Osteocyte (in vitro differentiated cells): ENCODE data around the gene TBC1D8B. TPM values are rescaled to one million over a fixed set of nuclear protein-coding genes. Genes with fewer than 3 reads are reported as not detected.
"Not testable (repeated sequence)": the region's sequence is repeated elsewhere in the genome, so short reads cannot be mapped to it uniquely, and the experiment has no call there.

Experiments used
- DNase-seq: peaks from one replicate; pipeline ENCODE4 v3.0.0; 2021; ENCODE audit warnings: mixed read lengths; ENCODE audit not compliant: unreplicated experiment; ENCODE audit errors: extremely low spot score
- H3K27ac Mint-ChIP-seq: one replicate; pipeline ENCODE4 v1.8.0; 2021; ENCODE audit warnings: mild to moderate bottlenecking, mixed read lengths; ENCODE audit not compliant: unreplicated experiment
- H3K27me3 Mint-ChIP-seq: one replicate; pipeline ENCODE4 v1.8.0; 2021; ENCODE audit warnings: mixed read lengths; ENCODE audit not compliant: unreplicated experiment
- H3K36me3 Mint-ChIP-seq: one replicate; pipeline ENCODE4 v1.8.0; 2021; ENCODE audit warnings: mixed read lengths; ENCODE audit not compliant: unreplicated experiment
- H3K4me1 Mint-ChIP-seq: one replicate; pipeline ENCODE4 v1.8.0; 2021; ENCODE audit warnings: mixed read lengths; ENCODE audit not compliant: unreplicated experiment
- H3K4me3 Mint-ChIP-seq: one replicate; pipeline ENCODE4 v1.8.0; 2021; ENCODE audit warnings: mild to moderate bottlenecking, moderate library complexity, mixed read lengths; ENCODE audit not compliant: unreplicated experiment
- H3K9me3 Mint-ChIP-seq: one replicate; pipeline ENCODE4 v1.8.0; 2021; ENCODE audit warnings: mixed read lengths; ENCODE audit not compliant: unreplicated experiment
- total RNA-seq: library from RNA; stranded (reverse); gene quantifications from 2 replicates; pipeline ENCODE4 v1.2.1, GENCODE V29; 2021
- TF ChIP-seq, protein P1 (sequence below): fragments of 200-600 bp; sonication (generic); IDR thresholded peaks from 2 replicates; pipeline ENCODE4 v1.5.0; 2021; ENCODE audit warnings: antibody characterized with exemption, mild to moderate bottlenecking, moderate library complexity

The TBC1D8B gene
- total RNA-seq, 1 donor from 2014 or later: 11.0 TPM

GRCh38 chrX:106862972-106863688 lies 60.7 kb downstream of the TBC1D8B start:
- no peak for DNase-seq
- H3K4me1 Mint-ChIP-seq: no peaks in the 10 kb centered on the region
- no peaks in the 10 kb centered on the region for H3K27me3 Mint-ChIP-seq

GRCh38 chrX:106863697-106864096 lies 61.2 kb downstream of the TBC1D8B start:
- no peak for DNase-seq
- Mint-ChIP-seq H3K36me3 (peaks cover 5% of the 10 kb centered on the region), H3K9me3 (peaks cover 10% of the 10 kb centered on the region), H3K27ac (no peak overlapping the region), H3K27me3 (no peaks in the 10 kb centered on the region), H3K4me1 (no peaks in the 10 kb centered on the region), H3K4me3 (no peak overlapping the region)
- TF ChIP-seq, protein P1, sequence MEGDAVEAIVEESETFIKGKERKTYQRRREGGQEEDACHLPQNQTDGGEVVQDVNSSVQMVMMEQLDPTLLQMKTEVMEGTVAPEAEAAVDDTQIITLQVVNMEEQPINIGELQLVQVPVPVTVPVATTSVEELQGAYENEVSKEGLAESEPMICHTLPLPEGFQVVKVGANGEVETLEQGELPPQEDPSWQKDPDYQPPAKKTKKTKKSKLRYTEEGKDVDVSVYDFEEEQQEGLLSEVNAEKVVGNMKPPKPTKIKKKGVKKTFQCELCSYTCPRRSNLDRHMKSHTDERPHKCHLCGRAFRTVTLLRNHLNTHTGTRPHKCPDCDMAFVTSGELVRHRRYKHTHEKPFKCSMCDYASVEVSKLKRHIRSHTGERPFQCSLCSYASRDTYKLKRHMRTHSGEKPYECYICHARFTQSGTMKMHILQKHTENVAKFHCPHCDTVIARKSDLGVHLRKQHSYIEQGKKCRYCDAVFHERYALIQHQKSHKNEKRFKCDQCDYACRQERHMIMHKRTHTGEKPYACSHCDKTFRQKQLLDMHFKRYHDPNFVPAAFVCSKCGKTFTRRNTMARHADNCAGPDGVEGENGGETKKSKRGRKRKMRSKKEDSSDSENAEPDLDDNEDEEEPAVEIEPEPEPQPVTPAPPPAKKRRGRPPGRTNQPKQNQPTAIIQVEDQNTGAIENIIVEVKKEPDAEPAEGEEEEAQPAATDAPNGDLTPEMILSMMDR: no peak

More at GRCh38 chrX:106862972-106863688, 60.7 kb downstream of the TBC1D8B start:
- peaks cover 10% of the 10 kb centered on the region for H3K9me3 Mint-ChIP-seq
- H3K4me3 Mint-ChIP-seq: no peak overlapping the region
- peaks cover 6% of the 10 kb centered on the region for H3K36me3 Mint-ChIP-seq
- TF ChIP-seq, protein P1: peak; percentile 22
- no peak overlapping the region for H3K27ac Mint-ChIP-seq

DNA sequence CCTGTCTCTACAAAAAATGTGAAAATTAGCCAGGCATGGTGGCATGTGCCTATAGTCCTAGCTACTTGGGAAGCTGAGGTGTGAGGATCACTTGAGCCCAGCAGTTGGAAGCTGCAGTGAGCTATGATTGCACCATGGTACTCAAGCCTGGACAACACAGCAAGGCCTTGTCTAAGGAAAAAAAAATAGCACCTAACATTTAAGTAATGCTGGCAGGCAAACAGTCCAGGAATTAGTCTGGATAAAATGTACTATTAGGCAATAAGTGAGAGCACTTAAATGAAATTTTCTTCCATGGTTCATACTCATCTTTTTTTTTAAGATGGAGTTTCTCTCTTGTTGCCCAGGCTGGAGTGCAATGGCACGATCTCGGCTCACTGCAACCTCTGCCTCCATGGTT lies 70.3 kb downstream of the TBC1D8B start:
- H3K27ac Mint-ChIP-seq, H3K4me3 Mint-ChIP-seq, H3K27me3 Mint-ChIP-seq, DNase-seq, H3K9me3 Mint-ChIP-seq, H3K4me1 Mint-ChIP-seq, H3K36me3 Mint-ChIP-seq: not testable (repeated sequence)

- H3K4me3 Mint-ChIP-seq: no peak overlapping the region
- peaks cover 3% of the 10 kb centered on the region for H3K9me3 Mint-ChIP-seq
- TF ChIP-seq, protein P1: peak; percentile 62
- no peak for DNase-seq
- H3K4me1 Mint-ChIP-seq: no peaks in the 10 kb centered on the region
- H3K27ac Mint-ChIP-seq: no peak overlapping the region
- H3K36me3 Mint-ChIP-seq: no peaks in the 10 kb centered on the region
- no peaks in the 10 kb centered on the region for H3K27me3 Mint-ChIP-seq
Measured at GRCh38 chrX:106874075-106874474, 71.6 kb downstream of the TBC1D8B start.

DNA sequence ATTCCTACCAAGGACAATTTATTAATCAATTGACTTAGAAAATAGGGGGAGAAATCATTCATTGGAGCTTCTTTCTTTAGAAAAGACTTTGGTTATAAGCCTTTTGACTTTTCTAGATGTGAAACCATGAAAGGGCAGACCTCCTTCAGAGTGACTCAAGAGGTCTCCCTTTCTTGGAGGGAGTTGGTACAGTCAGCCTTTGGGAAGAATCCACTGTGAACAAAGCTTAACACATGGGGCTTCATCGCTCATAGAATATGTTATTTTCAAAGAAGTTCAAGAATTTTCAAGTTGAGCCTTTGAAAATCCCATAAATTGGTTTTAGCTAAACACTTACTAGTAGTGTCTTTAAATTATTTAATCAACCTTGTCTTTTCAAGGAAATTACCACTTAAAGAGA lies 72.7 kb downstream of the TBC1D8B start:
- Mint-ChIP-seq H3K36me3 (no peaks in the 10 kb centered on the region), H3K27me3 (no peaks in the 10 kb centered on the region), H3K4me1 (no peaks in the 10 kb centered on the region), H3K4me3 (no peak overlapping the region), H3K9me3 (peaks cover 8% of the 10 kb centered on the region), H3K27ac (no peak overlapping the region)
- DNase-seq: no peak
- TF ChIP-seq, protein P1: no peak
